GM12874 (cell line): ENCODE results near the gene ATG13.

ENCODE experiments used
- TF ChIP-seq, protein P1 (sequence below): IDR thresholded peaks from 2 replicates; pipeline ENCODE4 v1.5.1; 2011; ENCODE audit warnings: low read depth, mild to moderate bottlenecking, control low read depth, low read length, moderate library complexity; ENCODE audit not compliant: insufficient read depth

Gene ATG13

DNA sequence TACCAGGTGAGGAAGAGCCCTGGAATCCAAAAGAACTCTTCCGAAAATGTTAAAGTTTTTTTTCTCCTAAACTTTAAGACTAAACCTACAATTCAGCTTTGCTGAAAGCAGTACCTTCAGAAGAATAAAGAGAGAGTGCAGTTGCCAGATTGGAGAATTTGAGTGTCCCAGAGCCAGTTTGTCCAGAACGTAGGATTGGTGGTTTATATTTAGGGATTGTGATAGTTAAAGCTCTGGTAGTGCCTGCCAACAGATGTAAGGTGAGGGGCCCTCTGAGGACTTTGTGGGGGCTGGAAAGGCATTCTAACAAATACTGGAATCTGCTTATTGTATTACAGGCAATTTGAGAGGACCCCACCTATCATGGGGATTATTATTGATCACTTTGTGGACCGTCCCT lies 39.8 kb downstream of the ATG13 start:
- TF ChIP-seq, protein P1, sequence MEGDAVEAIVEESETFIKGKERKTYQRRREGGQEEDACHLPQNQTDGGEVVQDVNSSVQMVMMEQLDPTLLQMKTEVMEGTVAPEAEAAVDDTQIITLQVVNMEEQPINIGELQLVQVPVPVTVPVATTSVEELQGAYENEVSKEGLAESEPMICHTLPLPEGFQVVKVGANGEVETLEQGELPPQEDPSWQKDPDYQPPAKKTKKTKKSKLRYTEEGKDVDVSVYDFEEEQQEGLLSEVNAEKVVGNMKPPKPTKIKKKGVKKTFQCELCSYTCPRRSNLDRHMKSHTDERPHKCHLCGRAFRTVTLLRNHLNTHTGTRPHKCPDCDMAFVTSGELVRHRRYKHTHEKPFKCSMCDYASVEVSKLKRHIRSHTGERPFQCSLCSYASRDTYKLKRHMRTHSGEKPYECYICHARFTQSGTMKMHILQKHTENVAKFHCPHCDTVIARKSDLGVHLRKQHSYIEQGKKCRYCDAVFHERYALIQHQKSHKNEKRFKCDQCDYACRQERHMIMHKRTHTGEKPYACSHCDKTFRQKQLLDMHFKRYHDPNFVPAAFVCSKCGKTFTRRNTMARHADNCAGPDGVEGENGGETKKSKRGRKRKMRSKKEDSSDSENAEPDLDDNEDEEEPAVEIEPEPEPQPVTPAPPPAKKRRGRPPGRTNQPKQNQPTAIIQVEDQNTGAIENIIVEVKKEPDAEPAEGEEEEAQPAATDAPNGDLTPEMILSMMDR: no peak

DNA sequence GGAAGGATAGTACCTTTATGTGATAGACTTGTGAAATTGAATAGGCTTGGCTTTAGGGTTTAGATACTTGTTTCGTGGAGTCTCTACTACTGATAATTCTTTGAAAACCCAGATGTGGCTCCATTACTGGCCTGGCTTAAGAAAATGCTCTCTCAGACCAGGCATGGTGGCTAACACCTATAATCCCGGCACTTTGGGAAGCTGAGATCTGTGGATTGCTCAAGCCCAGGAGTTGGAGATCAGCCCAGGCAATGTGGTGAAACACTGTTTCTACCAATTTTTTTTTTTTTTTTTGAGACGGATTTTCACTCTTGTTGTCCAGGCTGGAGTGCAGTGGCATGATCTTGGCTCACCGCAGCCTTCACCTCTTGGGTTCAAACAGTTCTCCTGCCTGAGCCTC lies 40.9 kb downstream of the ATG13 start:
- TF ChIP-seq, protein P1: no peak

DNA sequence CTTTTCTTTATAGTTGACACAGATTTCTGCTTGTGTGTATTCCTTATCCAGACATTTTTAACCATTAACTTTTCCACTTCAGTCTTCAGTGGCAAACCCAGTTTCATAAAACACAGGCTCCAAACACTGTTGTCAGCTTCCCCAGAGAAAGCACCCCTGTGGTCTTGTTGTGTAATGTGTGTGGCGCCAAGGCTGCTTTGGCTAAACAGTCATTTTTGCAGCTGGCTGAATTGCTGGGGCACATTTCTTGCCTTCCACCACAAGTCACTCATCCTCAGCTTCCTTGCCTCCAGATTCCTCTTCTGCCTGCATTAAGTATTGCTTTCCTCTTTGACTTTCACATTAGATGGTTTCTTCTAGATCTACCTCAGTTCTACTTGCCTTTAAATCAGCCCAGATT lies 42.6 kb downstream of the ATG13 start:
- TF ChIP-seq, protein P1: no peak

DNA sequence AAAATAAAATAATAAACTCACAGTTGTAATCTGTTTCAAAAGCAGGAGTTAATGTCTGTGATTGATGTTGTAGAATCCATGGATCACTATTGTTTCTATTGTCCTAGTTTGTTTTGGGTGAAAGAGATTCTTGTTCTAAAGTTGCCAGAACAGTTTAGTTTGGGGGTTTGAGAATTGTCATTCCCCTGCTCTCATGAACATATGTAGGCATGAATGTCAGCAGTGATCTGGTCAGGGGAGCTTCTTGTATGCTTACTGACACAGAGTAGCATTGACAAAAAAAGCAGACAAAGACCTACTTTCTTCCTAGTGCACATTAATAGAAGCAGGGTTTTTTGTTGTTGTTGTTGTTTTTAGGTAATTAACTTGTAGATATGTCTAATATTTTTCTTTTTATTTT lies 44.5 kb downstream of the ATG13 start:
- TF ChIP-seq, protein P1: no peak

DNA sequence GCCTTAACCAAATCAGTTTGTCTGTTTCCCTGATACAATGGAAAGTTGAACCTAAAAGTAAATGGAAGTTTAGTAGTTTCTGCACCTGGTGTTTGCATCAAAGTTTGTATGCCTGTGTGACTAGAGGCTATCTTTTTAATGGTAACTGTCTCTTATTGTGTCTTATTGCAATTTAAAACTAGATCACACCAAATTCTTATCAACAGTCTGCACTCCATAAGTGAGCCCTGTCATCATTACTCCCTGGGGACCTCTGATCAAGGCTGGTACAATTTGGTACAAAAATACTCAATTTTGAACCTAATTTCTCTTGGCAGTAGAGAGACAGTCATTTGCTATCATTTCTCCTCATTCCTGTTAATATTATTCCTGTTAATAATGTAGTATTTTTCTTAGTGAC lies 45.0 kb downstream of the ATG13 start:
- TF ChIP-seq, protein P1: no peak

DNA sequence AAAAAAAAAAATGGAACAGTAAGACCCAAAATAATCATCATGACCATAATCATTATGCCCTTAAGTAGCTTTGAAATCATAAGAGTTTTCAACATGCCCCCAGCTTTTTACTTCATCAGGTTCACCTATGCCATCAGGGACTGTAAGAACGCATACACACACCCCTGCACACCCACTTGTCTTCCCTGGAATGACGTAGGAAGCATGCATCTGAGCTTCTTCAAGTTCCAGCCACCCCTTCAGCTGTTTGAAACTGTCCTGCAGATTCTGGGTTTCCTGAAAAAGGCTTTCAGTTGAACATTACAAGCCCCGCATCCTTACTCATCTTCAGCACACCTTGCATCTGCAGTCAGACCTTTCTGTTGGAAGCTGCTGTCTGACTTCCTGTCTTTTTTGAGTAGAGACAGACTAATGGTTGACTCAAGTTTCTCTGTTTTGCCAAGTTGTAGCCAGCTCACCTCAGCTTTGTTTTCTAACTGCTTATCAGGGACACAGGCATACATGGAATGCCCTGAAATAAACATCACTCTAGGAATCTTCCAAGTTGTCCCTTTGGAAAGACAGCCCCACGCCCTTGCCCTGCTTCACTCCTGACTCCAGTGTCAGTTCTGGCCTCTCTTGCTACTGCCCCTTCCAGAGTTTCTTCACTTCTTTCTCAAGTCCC lies 46.1 kb downstream of the ATG13 start:
- TF ChIP-seq, protein P1: no peak

DNA sequence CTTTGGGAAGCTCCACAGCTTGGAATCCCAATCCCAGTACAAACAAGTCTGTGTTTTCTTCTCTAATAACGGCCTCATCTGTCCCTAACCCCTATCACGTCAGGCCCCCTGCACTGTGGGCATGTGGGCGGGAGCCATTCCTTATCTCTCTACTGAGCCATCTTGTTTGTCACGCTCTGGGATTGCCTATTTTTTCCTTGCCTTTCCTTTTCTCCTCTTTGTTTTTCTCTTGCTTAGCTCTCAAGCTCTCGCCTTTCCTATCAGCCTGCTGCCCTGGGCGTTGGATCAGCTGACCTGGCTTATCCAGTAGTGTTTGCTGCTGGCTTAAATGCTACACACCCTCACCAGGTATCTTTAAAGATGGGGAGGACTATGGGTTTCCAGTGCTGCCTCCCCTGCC lies 47.3 kb downstream of the ATG13 start:
- TF ChIP-seq, protein P1: no peak
